ENCODE data around the gene SRD5A1. TPM values are rescaled to one million over a fixed set of nuclear protein-coding genes. Genes with fewer than 3 reads are reported as not detected.

SRD5A1 gene
- total RNA-seq, 4 donors from 2014 or later, result 0.29 to 71.2 (median 10.1) TPM

- Histone ChIP-seq H3K36me3 (no peaks in the 10 kb centered on the region), H3K4me1 (no peaks in the 10 kb centered on the region), H3K27me3 (peaks cover 0 to 12% of the 10 kb centered on the region in 2 donors), H3K27ac (no peak overlapping the region), H3K4me3 (no peak overlapping the region), H3K9me3 (no peaks in the 10 kb centered on the region)
- no peak for DNase-seq
- intact Hi-C loops (cut with DNase I; ENCODE audit: low total_unique reads), result no loop called here
- TF ChIP-seq CTCF (IDR thresholded peaks at IDR 0.05), result no peak
- no peak for TF ChIP-seq POLR2A (IDR thresholded peaks at IDR 0.05)
Observed at GRCh38 chr5:6692906-6693305, 59.7 kb downstream of the SRD5A1 start.

- intact Hi-C loops (cut with DNase I; ENCODE audit: low total_unique reads), result no loop called here
- TF ChIP-seq CTCF (IDR thresholded peaks at IDR 0.05) (no peak), POLR2A (IDR thresholded peaks at IDR 0.05) (no peak)
- Histone ChIP-seq H3K4me1 (peaks cover 0 to 2% of the 10 kb centered on the region in 2 donors), H3K27me3 (no peaks in the 10 kb centered on the region), H3K9me3 (no peaks in the 10 kb centered on the region), H3K36me3 (no peaks in the 10 kb centered on the region), H3K4me3 (no peak overlapping the region), H3K27ac (no peak overlapping the region)
- no peak for DNase-seq
Observed at GRCh38 chr5:6698696-6699095, 65.5 kb downstream of the SRD5A1 start.

GRCh38 chr5:6699357-6699756, 66.1 kb downstream of the SRD5A1 start:
- Histone ChIP-seq H3K9me3 (no peaks in the 10 kb centered on the region), H3K27me3 (no peaks in the 10 kb centered on the region), H3K4me1 (peaks cover 0 to 2% of the 10 kb centered on the region in 2 donors), H3K4me3 (no peak overlapping the region), H3K27ac (no peak overlapping the region), H3K36me3 (no peaks in the 10 kb centered on the region)
- TF ChIP-seq POLR2A (IDR thresholded peaks at IDR 0.05), result no peak
- no peak for TF ChIP-seq CTCF (IDR thresholded peaks at IDR 0.05)
- intact Hi-C loops (cut with DNase I; ENCODE audit: low total_unique reads), result no loop called here
- DNase-seq, result no peak

- H3K4me1 ChIP-seq, result peaks cover 0 to 2% of the 10 kb centered on the region in 2 donors
- no peak overlapping the region for H3K27ac ChIP-seq
- intact Hi-C loops (cut with DNase I; ENCODE audit: low total_unique reads), result no loop called here
- H3K9me3 ChIP-seq, result no peaks in the 10 kb centered on the region
- TF ChIP-seq POLR2A (IDR thresholded peaks at IDR 0.05), result no peak
- TF ChIP-seq CTCF (IDR thresholded peaks at IDR 0.05), result no peak
- H3K36me3 ChIP-seq, result no peaks in the 10 kb centered on the region
- H3K4me3 ChIP-seq, result no peak overlapping the region
- no peaks in the 10 kb centered on the region for H3K27me3 ChIP-seq
- no peak for DNase-seq
Observed at GRCh38 chr5:6700074-6700684, 66.9 kb downstream of the SRD5A1 start.

- Histone ChIP-seq H3K27me3 (no peaks in the 10 kb centered on the region), H3K36me3 (no peaks in the 10 kb centered on the region), H3K9me3 (no peaks in the 10 kb centered on the region), H3K4me1 (peaks cover 0 to 2% of the 10 kb centered on the region in 2 donors), H3K27ac (no peak overlapping the region), H3K4me3 (no peak overlapping the region)
- DNase-seq, result no peak
- intact Hi-C loops (cut with DNase I; ENCODE audit: low total_unique reads), result no loop called here
- no peak for TF ChIP-seq CTCF (IDR thresholded peaks at IDR 0.05)
- no peak for TF ChIP-seq POLR2A (IDR thresholded peaks at IDR 0.05)
Observed at GRCh38 chr5:6700685-6701355, 67.6 kb downstream of the SRD5A1 start.

Data from uterus (tissue), 4 donors.